ENCODE data around the gene PRR18.

DNA sequence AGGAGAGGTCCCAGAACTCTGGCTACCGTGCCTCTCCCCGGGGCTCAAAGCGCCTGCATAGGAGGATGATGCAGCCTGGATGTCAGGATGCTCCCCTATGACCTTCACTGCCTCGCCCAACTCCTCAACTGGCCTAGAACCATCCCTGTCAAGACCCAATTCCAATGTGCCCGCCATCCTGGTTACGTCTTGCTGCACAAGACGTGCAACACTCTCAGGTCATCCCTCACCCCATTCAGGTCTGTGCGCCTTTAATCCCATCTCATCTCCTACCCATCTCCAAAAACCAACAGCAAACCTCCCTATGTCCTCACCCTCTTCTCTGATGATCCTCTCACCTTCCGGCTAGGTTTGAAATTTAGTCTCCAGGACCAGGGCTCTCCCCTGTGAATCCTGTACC is 30.7 kb upstream of the PRR18 start:
- TF ChIP-seq HIVEP1 (CRISPR knock-in tag; IDR thresholded peaks at IDR 0.05): no peak
- no peak for TF ChIP-seq SRF (IDR thresholded peaks at IDR 0.05; ENCODE audit: low read depth, low read length)
- TF ChIP-seq RELA (CRISPR knock-in tag; IDR thresholded peaks at IDR 0.05): no peak
- TF ChIP-seq, protein P1, sequence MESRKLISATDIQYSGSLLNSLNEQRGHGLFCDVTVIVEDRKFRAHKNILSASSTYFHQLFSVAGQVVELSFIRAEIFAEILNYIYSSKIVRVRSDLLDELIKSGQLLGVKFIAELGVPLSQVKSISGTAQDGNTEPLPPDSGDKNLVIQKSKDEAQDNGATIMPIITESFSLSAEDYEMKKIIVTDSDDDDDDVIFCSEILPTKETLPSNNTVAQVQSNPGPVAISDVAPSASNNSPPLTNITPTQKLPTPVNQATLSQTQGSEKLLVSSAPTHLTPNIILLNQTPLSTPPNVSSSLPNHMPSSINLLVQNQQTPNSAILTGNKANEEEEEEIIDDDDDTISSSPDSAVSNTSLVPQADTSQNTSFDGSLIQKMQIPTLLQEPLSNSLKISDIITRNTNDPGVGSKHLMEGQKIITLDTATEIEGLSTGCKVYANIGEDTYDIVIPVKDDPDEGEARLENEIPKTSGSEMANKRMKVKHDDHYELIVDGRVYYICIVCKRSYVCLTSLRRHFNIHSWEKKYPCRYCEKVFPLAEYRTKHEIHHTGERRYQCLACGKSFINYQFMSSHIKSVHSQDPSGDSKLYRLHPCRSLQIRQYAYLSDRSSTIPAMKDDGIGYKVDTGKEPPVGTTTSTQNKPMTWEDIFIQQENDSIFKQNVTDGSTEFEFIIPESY (CRISPR knock-in tag; IDR thresholded peaks at IDR 0.05): no peak
- TF ChIP-seq ZNF225 (CRISPR knock-in tag; IDR thresholded peaks at IDR 0.05): no peak
- TF ChIP-seq POLR2A (IDR thresholded peaks at IDR 0.05; ENCODE audit: insufficient read depth in 1 of 2, low read depth in 2 of 2, low read length in 2 of 2): 0 out of 4 replicates have a peak, but pooled peaks of 1 of the 2 experiments have one; percentile 8
- TF ChIP-seq FOXK2 (IDR thresholded peaks at IDR 0.05): no peak

Data from HepG2 (cell line).